ENCODE results near the gene HNRNPUL1. TPM values are rescaled to one million over a fixed set of nuclear protein-coding genes. Genes with fewer than 3 reads are reported as not detected.
A peak's percentile ranks its signal among the peaks of the same experiment; 100 is the strongest.
"Not testable (repeated sequence)": the region's sequence is repeated elsewhere in the genome, so short reads cannot be mapped to it uniquely, and the experiment has no call there.

HNRNPUL1 gene
- total RNA-seq, 2 experiments from 2014 or later, result 332 to 340 TPM

- Mint-ChIP-seq H3K27ac (peak overlapping the region; percentile 43), H3K4me3 (no peak overlapping the region), H3K9me3 (ENCODE audit: insufficient read depth) (no peaks in the 10 kb centered on the region), H3K27me3 (ENCODE audit: low read depth) (no peaks in the 10 kb centered on the region), H3K4me1 (ENCODE audit: low read depth) (peaks cover 71% of the 10 kb centered on the region), H3K36me3 (ENCODE audit: low read depth) (peaks cover 61% of the 10 kb centered on the region)
- ChIA-PET POLR2A (no interaction called here), CTCF (no interaction called here)
- ATAC-seq (no peak), DNase-seq (no peak)
Measured at GRCh38 chr19:41330946-41331678, 66.9 kb downstream of the HNRNPUL1 start.

- ChIA-PET CTCF (no interaction called here), POLR2A (no interaction called here)
- H3K4me1 Mint-ChIP-seq (ENCODE audit: low read depth), result peaks cover 68% of the 10 kb centered on the region
- peaks cover 59% of the 10 kb centered on the region for H3K36me3 Mint-ChIP-seq (ENCODE audit: low read depth)
- no peaks in the 10 kb centered on the region for H3K9me3 Mint-ChIP-seq (ENCODE audit: insufficient read depth)
- H3K27ac Mint-ChIP-seq, result peak overlapping the region; percentile 62
- no peaks in the 10 kb centered on the region for H3K27me3 Mint-ChIP-seq (ENCODE audit: low read depth)
- no peak overlapping the region for H3K4me3 Mint-ChIP-seq
- ATAC-seq (no peak), DNase-seq (no peak)
Measured at GRCh38 chr19:41332000-41332399, 67.8 kb downstream of the HNRNPUL1 start.

GRCh38 chr19:41332468-41332867 lies 68.3 kb downstream of the HNRNPUL1 start:
- H3K36me3 Mint-ChIP-seq (ENCODE audit: low read depth), result peaks cover 58% of the 10 kb centered on the region

DNA sequence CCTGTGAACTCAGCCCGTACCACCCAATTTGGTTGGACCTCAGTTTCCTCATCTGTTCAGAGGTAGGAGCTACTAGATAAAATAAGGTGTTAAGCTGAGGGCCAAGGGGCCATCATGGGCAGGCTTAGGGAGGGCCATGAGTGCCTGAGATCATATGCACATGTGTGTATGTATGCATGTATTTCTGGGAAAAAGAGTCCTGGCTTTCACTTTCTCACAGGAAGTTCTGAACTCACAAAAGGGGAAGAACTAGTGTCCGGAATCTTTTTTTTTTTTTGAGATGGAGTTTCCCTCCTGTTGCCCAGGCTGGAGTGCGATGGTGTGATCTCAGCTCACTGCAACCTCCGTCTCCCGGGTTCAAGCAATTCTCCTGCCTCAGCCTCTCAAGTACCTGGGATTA lies 70.6 kb downstream of the HNRNPUL1 start:
- DNase-seq (no peak), ATAC-seq (no peak)
- H3K36me3 Mint-ChIP-seq (ENCODE audit: low read depth), result peaks cover 58% of the 10 kb centered on the region
- H3K27me3 Mint-ChIP-seq (ENCODE audit: low read depth), result no peaks in the 10 kb centered on the region
- POLR2A ChIA-PET, result no interaction called here
- H3K9me3 Mint-ChIP-seq (ENCODE audit: insufficient read depth), result no peaks in the 10 kb centered on the region
- no peak overlapping the region for H3K4me3 Mint-ChIP-seq
- H3K4me1 Mint-ChIP-seq (ENCODE audit: low read depth), result peaks cover 55% of the 10 kb centered on the region
- peak overlapping the region; percentile 63 for H3K27ac Mint-ChIP-seq
- CTCF ChIA-PET, result interaction anchor here (0.6 to 0.9 kb wide), 3 partner anchors 86 to 158 kb away, joined by 3 to 4 read pairs (median 4); no protein-coding TSS in a partner anchor

More at GRCh38 chr19:41332468-41332867, 68.3 kb downstream of the HNRNPUL1 start:
- Mint-ChIP-seq H3K27ac (peak overlapping the region; percentile 54), H3K4me3 (no peak overlapping the region), H3K9me3 (ENCODE audit: insufficient read depth) (no peaks in the 10 kb centered on the region), H3K27me3 (ENCODE audit: low read depth) (no peaks in the 10 kb centered on the region), H3K4me1 (ENCODE audit: low read depth) (peaks cover 66% of the 10 kb centered on the region)
- ChIA-PET CTCF (no interaction called here), POLR2A (no interaction called here)
- ATAC-seq, result no peak
- no peak for DNase-seq

DNA sequence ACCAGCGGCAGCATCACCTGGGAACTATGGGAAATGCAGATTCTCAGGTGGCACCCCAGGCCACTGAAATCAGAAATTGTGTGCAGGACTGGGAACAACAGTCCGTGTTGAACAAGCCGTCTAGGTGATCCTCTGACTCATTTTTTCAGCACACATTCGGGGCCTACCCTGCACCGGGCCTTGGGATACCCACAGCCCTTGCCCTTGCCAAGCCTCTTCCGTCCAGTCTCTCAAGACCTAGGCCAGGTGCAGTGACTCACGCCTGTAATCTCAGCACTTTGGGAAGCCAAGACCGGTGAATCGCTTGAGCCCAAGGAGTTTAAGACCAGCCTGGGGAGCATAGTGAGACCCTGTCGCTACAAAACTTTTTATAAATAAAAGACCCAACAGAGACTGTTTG lies 71.3 kb downstream of the HNRNPUL1 start:
- ATAC-seq (no peak), DNase-seq (no peak)
- POLR2A ChIA-PET, result interaction anchor here (0.6 kb wide), 2 partner anchors 69 to 140 kb away, joined by 3 read pairs; no protein-coding TSS in a partner anchor
- Mint-ChIP-seq H3K4me1 (ENCODE audit: low read depth) (peaks cover 54% of the 10 kb centered on the region), H3K36me3 (ENCODE audit: low read depth) (peaks cover 59% of the 10 kb centered on the region), H3K27me3 (ENCODE audit: low read depth) (no peaks in the 10 kb centered on the region), H3K9me3 (ENCODE audit: insufficient read depth) (no peaks in the 10 kb centered on the region), H3K27ac (no peak overlapping the region), H3K4me3 (no peak overlapping the region)
- CTCF ChIA-PET, result interaction anchor here (0.9 kb wide), 1 partner anchor 85 kb away, joined by 3 read pairs; no protein-coding TSS in a partner anchor

DNA sequence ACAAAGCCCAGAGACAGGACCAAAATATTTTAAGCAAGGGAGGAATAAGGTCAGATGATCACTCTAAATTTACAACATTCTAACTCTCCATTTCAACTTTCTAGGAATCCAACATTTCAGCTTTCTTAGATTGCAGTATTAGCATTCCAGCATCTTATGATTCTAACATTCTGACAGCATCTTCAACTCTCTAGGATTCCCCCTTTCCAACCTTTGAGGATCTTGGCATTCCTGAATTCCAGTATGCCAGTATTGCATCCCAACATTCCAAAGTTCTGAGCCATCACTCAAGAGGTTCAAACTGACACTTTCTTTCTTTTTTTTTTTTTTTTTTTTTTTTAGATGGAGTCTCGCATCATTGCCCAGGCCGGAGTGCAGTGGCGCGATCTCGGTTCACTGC lies 75.8 kb downstream of the HNRNPUL1 start:
- ATAC-seq, result no peak
- H3K36me3 Mint-ChIP-seq (ENCODE audit: low read depth), result peaks cover 67% of the 10 kb centered on the region
- peak overlapping the region; percentile 56 for H3K27ac Mint-ChIP-seq
- H3K9me3 Mint-ChIP-seq (ENCODE audit: insufficient read depth), result no peaks in the 10 kb centered on the region
- H3K4me3 Mint-ChIP-seq, result no peak overlapping the region
- ChIA-PET POLR2A (no interaction called here), CTCF (no interaction called here)
- peaks cover 60% of the 10 kb centered on the region for H3K4me1 Mint-ChIP-seq (ENCODE audit: low read depth)
- DNase-seq, result no peak
- H3K27me3 Mint-ChIP-seq (ENCODE audit: low read depth), result no peaks in the 10 kb centered on the region

DNA sequence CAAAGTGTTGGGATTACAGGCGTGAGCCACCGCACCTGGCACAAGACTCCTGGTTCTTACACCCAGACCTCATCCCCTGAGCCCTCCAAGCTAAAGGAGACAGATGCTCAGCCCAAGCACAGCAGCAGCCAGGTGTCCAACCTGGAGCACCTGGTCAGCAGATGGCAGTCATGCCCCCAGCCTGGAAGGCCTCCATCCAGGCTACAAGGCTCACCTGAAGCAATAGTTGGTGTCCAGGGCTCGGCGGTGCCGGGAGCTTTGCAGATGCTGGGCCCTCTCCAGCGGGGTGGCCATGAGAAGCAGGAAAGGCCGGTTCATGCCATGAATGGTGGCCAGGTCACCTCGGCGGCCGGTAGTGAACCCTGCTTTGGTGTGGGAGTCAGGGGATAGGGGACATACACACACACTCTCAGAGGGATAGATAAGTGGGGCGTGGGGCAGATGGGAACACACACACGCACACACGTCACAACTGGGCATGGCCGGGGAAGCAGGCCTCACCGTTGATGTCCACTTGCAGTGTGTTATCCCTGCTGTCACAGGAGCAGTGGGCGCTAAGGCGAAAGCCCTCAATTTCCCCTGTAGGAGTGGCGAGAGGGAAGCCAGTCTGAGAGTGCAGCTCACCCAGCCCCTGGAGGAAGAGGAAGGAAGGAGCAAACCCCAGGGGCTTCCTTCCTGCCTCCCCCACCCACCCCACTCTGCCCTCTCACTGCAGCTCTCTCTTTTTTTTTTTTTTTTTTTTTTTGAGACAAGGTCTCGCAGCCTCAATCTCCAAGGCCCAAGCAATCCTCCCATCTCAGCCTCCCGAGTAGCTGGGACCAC lies 77.7 kb downstream of the HNRNPUL1 start:
- peaks cover 54% of the 10 kb centered on the region for H3K4me1 Mint-ChIP-seq (ENCODE audit: low read depth)
- no peaks in the 10 kb centered on the region for H3K27me3 Mint-ChIP-seq (ENCODE audit: low read depth)
- peaks cover 67% of the 10 kb centered on the region for H3K36me3 Mint-ChIP-seq (ENCODE audit: low read depth)
- ChIA-PET CTCF (interaction anchor here (1.1 to 1.4 kb wide), 4 partner anchors 9 to 78 kb away, joined by 3 read pairs; partner anchors contain the start of gene HNRNPUL1), POLR2A (interaction anchor here (0.9 kb wide), 1 partner anchor 11 kb away, joined by 5 read pairs; no protein-coding TSS in a partner anchor)
- ATAC-seq, result peak; percentile 68
- H3K27ac Mint-ChIP-seq, result peak overlapping the region; percentile 73
- H3K9me3 Mint-ChIP-seq (ENCODE audit: insufficient read depth), result no peaks in the 10 kb centered on the region
- peak overlapping the region; percentile 40 for H3K4me3 Mint-ChIP-seq
- peak; percentile 58 for DNase-seq

DNA sequence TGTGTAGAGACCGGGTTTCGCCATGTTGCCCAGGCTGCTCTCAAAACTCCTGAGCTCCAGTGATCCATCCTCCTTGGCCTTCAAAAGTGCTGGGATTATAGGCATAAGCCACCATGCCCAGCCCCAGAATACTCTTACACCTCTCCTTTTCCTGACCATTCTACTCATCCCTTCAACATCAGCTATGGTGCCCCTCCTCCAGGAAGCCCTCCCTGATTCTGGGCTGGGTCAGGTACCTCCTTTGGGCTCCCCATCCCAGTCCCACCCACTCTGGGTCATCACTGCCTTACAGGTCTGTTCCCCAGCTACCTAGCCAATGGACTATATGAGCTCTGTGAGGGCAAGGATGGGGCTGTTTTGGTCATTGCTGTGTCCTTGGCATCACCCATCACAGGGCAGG lies 80.0 kb downstream of the HNRNPUL1 start:
- ATAC-seq, result no peak
- ChIA-PET POLR2A (interaction anchor here (0.6 kb wide), 1 partner anchor 21 kb away, joined by 3 read pairs; no protein-coding TSS in a partner anchor), CTCF (no interaction called here)
- H3K4me3 Mint-ChIP-seq, result no peak overlapping the region
- peak overlapping the region; percentile 60 for H3K27ac Mint-ChIP-seq
- no peak for DNase-seq
- H3K36me3 Mint-ChIP-seq (ENCODE audit: low read depth), result peaks cover 71% of the 10 kb centered on the region
- no peaks in the 10 kb centered on the region for H3K27me3 Mint-ChIP-seq (ENCODE audit: low read depth)
- no peaks in the 10 kb centered on the region for H3K9me3 Mint-ChIP-seq (ENCODE audit: insufficient read depth)
- H3K4me1 Mint-ChIP-seq (ENCODE audit: low read depth), result peaks cover 61% of the 10 kb centered on the region

DNA sequence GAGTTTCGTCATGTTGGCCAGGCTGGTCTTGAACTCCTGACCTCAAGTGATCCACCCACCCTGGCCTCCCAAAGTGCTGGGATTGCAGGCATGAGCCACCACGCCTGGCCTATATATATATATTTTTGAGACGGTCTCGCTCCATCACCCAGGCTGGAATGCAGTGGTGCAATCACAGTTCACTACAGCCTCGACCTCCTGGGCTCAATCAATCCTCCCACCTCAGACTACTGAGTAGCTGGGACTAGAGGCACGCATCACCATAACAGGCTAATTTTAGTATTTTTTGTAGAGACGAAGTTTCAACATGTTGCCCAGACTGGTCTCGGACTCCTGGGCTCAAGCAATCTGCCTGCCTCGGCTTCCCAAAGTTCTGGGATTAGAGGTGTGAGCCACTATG lies 82.7 kb downstream of the HNRNPUL1 start:
- H3K9me3 Mint-ChIP-seq (ENCODE audit: insufficient read depth); DNase-seq; H3K4me3 Mint-ChIP-seq; H3K27ac Mint-ChIP-seq; ATAC-seq; H3K27me3 Mint-ChIP-seq (ENCODE audit: low read depth): not testable (repeated sequence)
- Mint-ChIP-seq H3K4me1 (ENCODE audit: low read depth) (peaks cover 61% of the 10 kb centered on the region), H3K36me3 (ENCODE audit: low read depth) (peaks cover 73% of the 10 kb centered on the region)
- POLR2A ChIA-PET, result interaction anchor here (0.7 to 1.5 kb wide), 2 partner anchors 20 to 64 kb away, joined by 3 to 4 read pairs; no protein-coding TSS in a partner anchor
- CTCF ChIA-PET, result interaction anchor here (1.2 kb wide), 1 partner anchor 38 kb away, joined by 3 read pairs; no protein-coding TSS in a partner anchor

GRCh38 chr19:41350735-41351338 lies 86.7 kb downstream of the HNRNPUL1 start:
- Mint-ChIP-seq H3K4me1 (ENCODE audit: low read depth) (peaks cover 47% of the 10 kb centered on the region), H3K27me3 (ENCODE audit: low read depth) (no peaks in the 10 kb centered on the region), H3K4me3 (peak overlapping the region; percentile 90), H3K9me3 (ENCODE audit: insufficient read depth) (no peaks in the 10 kb centered on the region), H3K27ac (peak overlapping the region; percentile 98), H3K36me3 (ENCODE audit: low read depth) (peaks cover 59% of the 10 kb centered on the region)
- CTCF ChIA-PET, result interaction anchor here (0.6 to 3.2 kb wide), 9 partner anchors 8 to 246 kb away, joined by 3 to 31 read pairs (median 3); partner anchors contain the start of genes B9D2 and HNRNPUL1
- POLR2A ChIA-PET, result interaction anchor here (0.7 to 3.1 kb wide), 8 partner anchors 13 to 88 kb away, joined by 3 to 27 read pairs (median 6); partner anchors contain the start of genes B9D2 and CCDC97
- ATAC-seq (no peak), DNase-seq (no peak)

All from activated CD8-positive, alpha-beta T cell treated with anti-CD3 and anti-CD28 coated beads, Interleukin-2, amount 10 ng/mL, durations not matched to agents 7 days and 5 days (primary cell).